HepG2 (cell line): Measurements from ENCODE around the gene FBH1. TPM values are rescaled to one million over a fixed set of nuclear protein-coding genes. Genes with fewer than 3 reads are reported as not detected.

Experiments
- BRF2 ChIP-seq: sonication (generic); formaldehyde crosslinking; IDR thresholded peaks from 2 replicates; pipeline ENCODE4 v1.8.1; 2022; ENCODE audit warnings: mild to moderate bottlenecking, missing genetic modification reagents
- DMAP1 ChIP-seq: IDR thresholded peaks from 2 replicates; pipeline ENCODE4 v1.6.1; 2016
- DR1 ChIP-seq: sonication (generic); formaldehyde crosslinking; IDR thresholded peaks from 2 replicates; pipeline ENCODE4 v1.8.0; 2021; ENCODE audit warnings: mild to moderate bottlenecking, missing genetic modification reagents, inconsistent platforms
- GMEB1 ChIP-seq: sonication (generic); formaldehyde crosslinking; IDR thresholded peaks from 2 replicates; pipeline ENCODE4 v1.5.1; 2020; ENCODE audit warnings: missing genetic modification reagents, mild to moderate bottlenecking, borderline replicate concordance
- JUND ChIP-seq: sonication (generic); formaldehyde crosslinking; IDR thresholded peaks from 2 replicates; pipeline ENCODE4 v1.8.0; 2022; ENCODE audit warnings: mild to moderate bottlenecking, missing genetic modification reagents
- KAT7 ChIP-seq: IDR thresholded peaks from 2 replicates; pipeline ENCODE4 v1.6.1; 2018; ENCODE audit warnings: borderline replicate concordance, missing compliant biosample characterization
- MEIS1 ChIP-seq: sonication (generic); formaldehyde crosslinking; IDR thresholded peaks from 2 replicates; pipeline ENCODE4 v1.9.0; 2021; ENCODE audit warnings: mild to moderate bottlenecking, missing genetic modification reagents, moderate library complexity, borderline replicate concordance
- MIER2 ChIP-seq: IDR thresholded peaks from 2 replicates; pipeline ENCODE4 v1.6.1; 2016; ENCODE audit warnings: missing biosample characterization, missing genetic modification reagents
- NCOA2 ChIP-seq: sonication (generic); formaldehyde crosslinking; IDR thresholded peaks from 2 replicates; pipeline ENCODE4 v1.8.0; 2022; ENCODE audit warnings: inconsistent platforms
- PAXIP1 ChIP-seq: sonication (generic); formaldehyde crosslinking; conservative IDR thresholded peaks from 2 replicates; pipeline ENCODE4 v1.4.0; 2020; ENCODE audit warnings: mild to moderate bottlenecking, missing genetic modification reagents, moderate library complexity
- PHF8 ChIP-seq: sonication (generic); formaldehyde crosslinking; IDR thresholded peaks from 2 replicates; pipeline ENCODE4 v1.5.0; 2020; ENCODE audit warnings: missing genetic modification reagents
- POGK ChIP-seq: sonication (generic); formaldehyde crosslinking; conservative IDR thresholded peaks from 2 replicates; pipeline ENCODE4 v1.8.0; 2022; ENCODE audit warnings: mild to moderate bottlenecking, moderate library complexity, missing genetic modification reagents
- PRDM15 ChIP-seq: sonication (generic); formaldehyde crosslinking; IDR thresholded peaks from 2 replicates; pipeline ENCODE4 v1.4.0; 2020; ENCODE audit warnings: missing genetic modification reagents
- ZNF331 ChIP-seq: sonication (generic); formaldehyde crosslinking; IDR thresholded peaks from 2 replicates; pipeline ENCODE4 v1.4.0; 2020; ENCODE audit warnings: missing genetic modification reagents
- ZNF33B ChIP-seq: sonication (generic); formaldehyde crosslinking; IDR thresholded peaks from 2 replicates; pipeline ENCODE4 v1.5.1; 2020; ENCODE audit warnings: mild to moderate bottlenecking, missing genetic modification reagents
- ZNF788 ChIP-seq: sonication (generic); formaldehyde crosslinking; IDR thresholded peaks from 2 replicates; pipeline ENCODE4 v1.5.0; 2020; ENCODE audit warnings: mild to moderate bottlenecking, missing genetic modification reagents, borderline replicate concordance
- polyA plus RNA-seq, 8 experiments: library from polyadenylated mRNA; depleted of rRNA in 3 of 8; stranded (reverse) in 7 of 8; unstranded in 1 of 8; fragments of >200 nt; fragmentation: Illumina TruSeq in 4 of 8; extraction: Trizol in 4 of 8; gene quantifications; 2 replicates each; pipeline versions ENCODE4 v1.2.1 to v1.2.3, GENCODE V29; 2011 to 2016; ENCODE audit warnings: low read depth in 4 of 8, missing spikeins in 1 of 8, mixed read lengths in 1 of 8; ENCODE audit not compliant: insufficient read depth in 1 of 8
- total RNA-seq, 5 experiments: library from RNA; depleted of rRNA; stranded (reverse); fragments of >200 nt; fragmentation: Illumina TruSeq; extraction: Trizol; gene quantifications; 2 replicates each; pipeline ENCODE4 v1.2.3, GENCODE V29; 2016; ENCODE audit warnings: low read depth in 1 of 5

The FBH1 gene
- total and polyA plus RNA-seq, 2 of the 13 experiments (the other 11 are each of a cell fraction or from before 2014, with no cell fraction given), result 48.8 to 60.3 TPM

- peak; percentile 58; the same call in 1 of the 2 replicates for TF ChIP-seq POGK (CRISPR knock-in tag)
- TF ChIP-seq ZNF33B, result 0 out of 2 replicates have a peak, but pooled peaks have one; percentile 13
- TF ChIP-seq DMAP1, result peak; percentile 71
- peak; percentile 49; the same call in 1 of the 2 replicates for TF ChIP-seq PAXIP1 (CRISPR knock-in tag)
- TF ChIP-seq PRDM15 (CRISPR knock-in tag), result 0 out of 2 replicates have a peak, but pooled peaks have one; percentile 22
- TF ChIP-seq ZNF331 (CRISPR knock-in tag), result peak; percentile 53; the same call in 1 of the 2 replicates
- TF ChIP-seq NCOA2 (CRISPR knock-in tag), result peak; percentile 25; the same call in 1 of the 2 replicates
- peak; percentile 92 for TF ChIP-seq PHF8 (CRISPR knock-in tag)
- TF ChIP-seq DR1 (CRISPR knock-in tag), result peak; percentile 31; the same call in 1 of the 2 replicates
- no peak for TF ChIP-seq MIER2 (CRISPR knock-in tag)
- peak; percentile 91 for TF ChIP-seq GMEB1 (CRISPR knock-in tag)
- TF ChIP-seq KAT7 (CRISPR knock-in tag), result 0 out of 2 replicates have a peak, but pooled peaks have one; percentile 69
- TF ChIP-seq JUND, result peak; percentile 24; the same call in 1 of the 2 replicates
- TF ChIP-seq ZNF788, result peak; percentile 47; the same call in 1 of the 2 replicates
- TF ChIP-seq BRF2, result 0 out of 2 replicates have a peak, but pooled peaks have one; percentile 69
- TF ChIP-seq MEIS1, result peak; percentile 37; the same call in 1 of the 2 replicates
Observed at GRCh38 chr10:5889624-5890451, at the start of gene FBH1, which contains the start of gene ANKRD16 (continued).
